ENCODE results near the gene ADPRHL1.

Gene ADPRHL1

DNA sequence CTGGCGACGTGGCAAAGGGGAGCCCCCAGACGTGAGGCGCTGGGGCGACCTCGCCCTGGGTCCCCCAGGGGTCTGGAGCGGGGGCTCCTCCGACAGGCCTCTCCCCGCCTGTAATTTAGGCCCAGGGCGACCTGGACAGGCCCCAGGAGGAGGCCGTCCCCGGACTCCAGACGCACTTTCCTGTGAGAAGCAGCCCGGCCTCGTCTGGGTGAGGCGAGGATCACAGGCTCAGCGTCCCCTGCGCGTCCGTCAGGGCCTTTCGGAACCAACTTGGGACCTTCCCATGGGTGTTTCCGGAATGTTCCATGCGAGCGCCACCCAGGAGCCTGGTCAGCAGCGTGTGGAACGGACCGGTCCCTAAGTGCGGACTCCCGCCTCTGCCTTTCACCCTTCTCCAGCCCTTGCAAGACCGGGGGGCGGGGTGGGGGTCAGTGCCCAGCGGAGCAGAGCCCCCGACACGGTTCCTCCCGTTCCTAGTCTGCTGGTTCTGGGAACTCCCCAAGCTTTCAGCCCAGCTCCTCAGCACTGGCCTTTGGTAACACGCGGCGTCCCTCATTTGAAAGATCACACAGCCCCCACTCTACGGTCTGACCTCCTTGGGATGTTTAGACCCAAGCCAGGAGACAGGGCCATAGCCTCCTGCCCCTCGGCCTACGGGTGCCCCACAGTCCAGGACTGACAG, 88.2 kb downstream of the ADPRHL1 start:
- no peak for DNase-seq

DNA sequence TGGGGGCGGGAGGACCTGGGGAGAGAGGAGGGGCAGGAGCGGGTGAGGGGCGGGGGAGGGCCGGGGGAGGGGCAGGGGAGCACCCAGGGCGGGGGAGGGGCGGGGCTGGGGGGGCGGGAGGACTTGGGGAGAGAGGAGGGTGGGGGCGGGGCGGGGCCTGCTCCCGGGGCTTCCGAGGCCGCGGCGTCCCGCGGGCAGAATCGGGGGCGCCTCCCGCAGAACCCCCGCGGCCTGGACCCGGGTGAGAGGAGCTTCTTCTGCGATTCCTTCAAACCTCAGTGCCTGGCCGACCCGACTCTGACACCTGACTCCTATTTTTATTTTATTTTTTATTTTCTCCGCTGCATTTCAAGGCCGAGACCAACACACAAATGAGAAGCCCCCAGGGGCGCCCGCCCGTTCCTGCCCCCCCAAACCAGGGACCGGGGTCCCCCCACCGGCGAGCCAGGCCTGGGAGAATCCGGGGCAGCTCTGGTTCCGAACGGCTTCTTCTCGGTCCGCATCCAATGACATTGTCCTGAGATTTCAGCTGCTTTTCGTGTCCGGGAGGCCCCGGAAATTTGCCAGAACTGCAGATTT, 88.9 kb downstream of the ADPRHL1 start:
- no peak for DNase-seq

DNA sequence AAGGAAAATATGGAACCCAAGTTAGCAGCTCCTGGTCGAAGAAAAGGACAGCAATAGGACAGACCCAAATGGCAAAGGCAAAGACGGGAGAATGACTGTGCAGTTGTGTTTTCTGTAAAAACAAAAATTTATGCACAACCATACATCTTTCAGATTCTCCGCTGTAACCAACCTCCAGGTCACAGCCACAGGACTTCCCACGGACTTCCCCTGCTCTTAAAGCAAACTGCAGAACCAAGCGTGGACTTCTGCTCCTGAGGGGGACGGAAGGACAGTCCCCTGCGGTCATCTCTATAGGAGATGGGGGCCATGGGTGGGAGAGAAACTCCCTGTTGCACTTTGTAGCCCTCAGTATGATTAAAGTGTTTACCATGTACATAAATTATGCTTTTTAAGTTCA, 91.9 kb downstream of the ADPRHL1 start:
- DNase-seq = no peak

GRCh38 chr13:113360446-113360845, 92.8 kb downstream of the ADPRHL1 start:
- DNase-seq = no peak

DNA sequence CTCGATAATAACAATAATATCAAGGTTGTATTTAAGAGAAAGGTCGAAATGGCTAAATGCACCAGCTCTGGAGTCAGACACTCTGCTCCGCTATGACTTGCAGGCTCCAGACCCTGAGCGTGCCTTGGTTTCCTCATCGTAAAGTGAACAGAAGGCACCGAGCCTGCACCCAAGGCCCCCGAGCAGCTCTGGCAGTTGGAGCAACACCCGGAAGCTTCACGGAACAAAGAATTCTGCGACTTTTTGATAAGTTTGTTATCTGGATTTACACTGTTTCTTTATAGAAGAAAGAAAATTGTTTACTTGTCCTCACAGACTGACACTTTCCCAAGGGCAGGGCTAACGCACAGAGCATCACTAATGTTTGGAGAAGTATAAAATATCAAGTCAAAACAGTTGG, 93.7 kb downstream of the ADPRHL1 start:
- no peak for DNase-seq

- DNase-seq = no peak
Observed at GRCh38 chr13:113358653-113359190, 94.6 kb downstream of the ADPRHL1 start.

- DNase-seq = no peak
Observed at GRCh38 chr13:113357529-113357928, 95.8 kb downstream of the ADPRHL1 start.

DNA sequence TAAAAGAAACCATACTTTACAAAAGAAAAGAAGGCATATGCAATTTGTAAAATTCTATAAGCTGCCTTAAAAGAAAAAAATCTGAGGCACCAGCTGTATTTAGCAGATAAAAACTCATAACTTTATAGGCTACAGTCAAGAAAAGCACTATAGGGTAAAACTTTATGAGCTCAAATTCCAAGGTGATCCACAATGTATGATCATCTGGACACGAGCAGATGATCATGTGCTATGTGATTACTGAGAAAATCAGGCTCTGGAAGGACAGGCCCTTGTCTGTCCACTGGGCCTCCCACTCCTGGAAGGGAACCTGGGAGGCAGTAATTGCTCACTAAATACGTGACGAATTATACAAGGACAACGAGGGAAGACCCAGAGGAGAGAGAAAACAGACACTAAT, 96.7 kb downstream of the ADPRHL1 start:
- DNase-seq = no peak

- DNase-seq = no peak
Observed at GRCh38 chr13:113355621-113356020, 97.7 kb downstream of the ADPRHL1 start.

DNA sequence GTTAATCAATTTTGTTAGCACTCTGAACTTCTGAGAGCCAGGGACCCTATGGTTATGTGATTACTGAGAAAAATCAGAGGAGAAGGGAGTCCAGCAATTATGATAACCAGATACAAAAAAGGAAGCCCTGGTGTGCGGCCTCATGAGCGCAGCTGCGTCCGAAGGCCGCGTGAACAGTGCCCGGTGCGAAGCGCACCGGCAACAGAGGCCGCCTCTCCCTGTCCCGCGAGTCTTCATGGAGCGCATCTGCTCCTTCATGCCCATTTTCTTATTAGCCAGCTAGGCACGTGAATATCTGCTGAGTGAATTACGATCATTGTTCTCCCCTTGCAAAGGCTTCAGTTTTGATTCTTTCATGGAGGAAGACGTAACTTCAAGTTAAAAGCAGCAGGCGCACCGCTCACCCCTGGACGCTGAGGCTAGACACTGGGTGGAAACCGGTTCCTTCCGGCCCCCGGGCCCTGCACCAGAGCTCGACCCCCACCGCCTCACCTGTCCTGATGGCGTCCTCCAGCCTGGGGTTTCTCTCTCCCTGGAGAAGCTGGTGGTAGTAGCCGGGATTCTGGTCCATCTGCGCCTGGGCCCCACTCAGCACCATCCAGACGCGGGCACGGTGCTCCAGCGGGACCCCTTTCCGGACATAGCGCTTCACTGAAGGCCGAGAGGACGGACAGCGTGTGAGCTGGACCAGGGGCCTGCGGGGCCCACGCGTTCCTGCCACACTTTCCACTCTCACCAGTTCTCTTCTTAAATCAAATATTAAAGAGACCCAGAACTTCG, 98.3 kb downstream of the ADPRHL1 start:
- DNase-seq = no peak

GRCh38 chr13:113353254-113353653, 100.0 kb downstream of the ADPRHL1 start:
- DNase-seq = no peak

GRCh38 chr13:113351514-113352026, 101.7 kb downstream of the ADPRHL1 start:
- DNase-seq = no peak

DNA sequence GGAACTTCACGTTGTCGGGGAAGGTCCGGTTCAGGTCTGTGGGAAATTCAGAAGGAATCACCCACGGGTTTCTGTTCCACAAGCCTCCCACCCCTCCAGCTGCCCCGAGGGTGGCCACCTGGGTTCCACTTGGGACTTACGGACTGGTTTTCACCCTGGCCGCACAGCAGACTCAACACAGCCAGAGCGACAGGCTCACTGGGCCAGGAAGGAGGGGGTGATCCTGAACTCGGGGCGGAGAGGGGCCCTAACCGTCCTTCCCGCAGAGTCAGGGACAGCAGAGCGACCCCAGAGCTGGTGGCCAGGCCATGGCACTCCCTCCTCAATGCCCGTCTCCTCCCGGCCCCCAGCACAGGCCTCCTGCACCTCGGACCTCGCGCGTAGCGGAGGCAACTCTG, 102.4 kb downstream of the ADPRHL1 start:
- DNase-seq = no peak

DNA sequence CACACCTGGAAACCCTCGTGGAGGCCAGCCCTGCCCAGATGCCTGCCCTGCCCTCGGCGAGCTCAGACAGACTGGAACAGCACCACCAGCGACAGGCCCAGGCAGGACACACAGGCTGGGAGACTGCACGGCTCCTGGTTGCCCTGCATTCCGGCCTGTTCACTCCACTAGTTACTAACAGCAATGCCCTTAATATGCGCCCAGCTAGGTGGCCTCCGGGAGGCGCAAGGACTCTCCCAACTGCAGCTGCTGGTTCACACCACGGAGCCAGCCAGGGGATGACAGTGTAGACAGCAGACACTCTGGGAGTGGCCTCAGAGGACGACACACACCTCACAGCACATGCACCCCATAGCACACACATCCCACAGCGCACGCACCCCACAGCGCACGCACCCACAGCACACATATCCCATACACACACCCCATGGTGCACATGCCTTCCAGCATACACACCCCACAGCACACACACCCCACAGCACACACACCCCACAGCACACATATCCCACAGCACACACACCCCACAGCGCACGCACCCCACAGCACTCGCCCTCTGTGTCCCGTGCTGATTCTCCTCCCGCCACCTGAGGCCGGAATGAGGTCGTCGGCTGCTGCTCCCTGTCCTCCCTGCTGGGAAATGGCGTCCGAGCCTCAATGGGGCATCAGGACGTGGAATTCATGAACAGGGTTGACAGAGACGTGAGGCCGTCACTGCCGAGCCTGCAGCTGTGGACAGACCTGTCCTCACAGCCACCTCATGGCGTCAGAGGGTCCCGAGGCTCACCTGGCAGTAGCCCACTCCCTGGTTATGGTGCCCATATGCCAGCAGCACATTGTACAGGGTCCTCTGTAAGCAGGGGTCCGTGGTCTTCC, 103.0 kb downstream of the ADPRHL1 start:
- DNase-seq = no peak
